ENCODE data around the gene ARHGAP44. TPM values are rescaled to one million over a fixed set of nuclear protein-coding genes. Genes with fewer than 3 reads are reported as not detected.

Gene ARHGAP44
- total RNA-seq, 1 donor, result 2.3 TPM

- H3K4me3 ChIP-seq (ENCODE audit: low read depth, low read length), result no peak overlapping the region
- no peak for TF ChIP-seq CTCF (IDR thresholded peaks at IDR 0.05; ENCODE audit: insufficient read depth, low read length)
- DNase-seq (ENCODE audit: low read depth), result no peak
These were observed 135.3 kb downstream of the ARHGAP44 start for GRCh38 chr17:12924614-12925013.

DNA sequence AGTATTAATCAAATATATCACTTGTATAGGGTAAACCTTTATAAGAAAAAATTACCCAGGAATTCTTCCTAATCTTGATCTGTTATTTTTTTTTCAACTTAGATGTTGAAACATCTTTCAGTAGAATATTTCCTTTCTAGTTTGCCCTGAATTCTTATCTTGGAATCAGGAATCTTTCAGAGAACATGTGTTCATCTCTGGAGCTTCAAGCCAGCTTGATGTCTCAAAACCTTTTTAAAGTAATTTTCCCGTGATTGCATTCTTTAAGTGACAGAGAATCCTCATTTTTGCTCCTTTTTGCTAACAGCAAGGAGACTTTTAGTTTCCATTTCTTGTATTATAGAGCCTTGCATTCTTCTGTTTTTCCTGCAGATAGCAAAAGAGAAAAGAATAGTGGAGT, 137.7 kb downstream of the ARHGAP44 start:
- DNase-seq (ENCODE audit: low read depth), result no peak
- no peak for TF ChIP-seq CTCF (IDR thresholded peaks at IDR 0.05; ENCODE audit: insufficient read depth, low read length)
- H3K4me3 ChIP-seq (ENCODE audit: low read depth, low read length), result no peak overlapping the region

GRCh38 chr17:12927541-12928425, 138.5 kb downstream of the ARHGAP44 start:
- H3K4me3 ChIP-seq (ENCODE audit: low read depth, low read length), result no peak overlapping the region
- DNase-seq (ENCODE audit: low read depth), result peak; percentile 62
- no peak for TF ChIP-seq CTCF (IDR thresholded peaks at IDR 0.05; ENCODE audit: insufficient read depth, low read length)

- peak; percentile 14 for DNase-seq (ENCODE audit: low read depth)
- H3K4me3 ChIP-seq (ENCODE audit: low read depth, low read length), result no peak overlapping the region
- TF ChIP-seq CTCF (IDR thresholded peaks at IDR 0.05; ENCODE audit: insufficient read depth, low read length), result peak; percentile 20
These were observed 139.4 kb downstream of the ARHGAP44 start for GRCh38 chr17:12928736-12929135.

- H3K4me3 ChIP-seq (ENCODE audit: low read depth, low read length), result no peak overlapping the region
- no peak for TF ChIP-seq CTCF (IDR thresholded peaks at IDR 0.05; ENCODE audit: insufficient read depth, low read length)
- no peak for DNase-seq (ENCODE audit: low read depth)
These were observed 147.2 kb downstream of the ARHGAP44 start for GRCh38 chr17:12936501-12936900.

- no peak for TF ChIP-seq CTCF (IDR thresholded peaks at IDR 0.05; ENCODE audit: insufficient read depth, low read length)
- DNase-seq (ENCODE audit: low read depth), result no peak
- no peak overlapping the region for H3K4me3 ChIP-seq (ENCODE audit: low read depth, low read length)
These were observed 151.4 kb downstream of the ARHGAP44 start for GRCh38 chr17:12940699-12941098.
